Measurements from ENCODE around the gene PRXL2A.
A peak's percentile ranks its signal among the peaks of the same experiment; 100 is the strongest.
"Not testable (repeated sequence)": the region's sequence is repeated elsewhere in the genome, so short reads cannot be mapped to it uniquely, and the experiment has no call there.

PRXL2A gene

GRCh38 chr10:80477813-80478212 lies 69.5 kb downstream of the PRXL2A start:
- no peak overlapping the region for H3K4me3 ChIP-seq (ENCODE audit: low read depth, low read length)
- DNase-seq (ENCODE audit: low read depth), result no peak
- TF ChIP-seq CTCF (IDR thresholded peaks at IDR 0.05; ENCODE audit: low read depth, low read length) (no peak), POLR2A (IDR thresholded peaks at IDR 0.05; ENCODE audit: extremely low read depth, insufficient read length) (no peak), MAX (IDR thresholded peaks at IDR 0.05; ENCODE audit: low read depth, low read length) (no peak), MYC (IDR thresholded peaks at IDR 0.05; ENCODE audit: low read depth, low read length) (no peak)

GRCh38 chr10:80480373-80480772 lies 72.0 kb downstream of the PRXL2A start:
- not testable (repeated sequence) for DNase-seq (ENCODE audit: low read depth); H3K4me3 ChIP-seq (ENCODE audit: low read depth, low read length)

GRCh38 chr10:80480852-80481251 lies 72.5 kb downstream of the PRXL2A start:
- TF ChIP-seq MAX (IDR thresholded peaks at IDR 0.05; ENCODE audit: low read depth, low read length) (no peak), MYC (IDR thresholded peaks at IDR 0.05; ENCODE audit: low read depth, low read length) (no peak), POLR2A (IDR thresholded peaks at IDR 0.05; ENCODE audit: extremely low read depth, insufficient read length) (no peak), CTCF (IDR thresholded peaks at IDR 0.05; ENCODE audit: low read depth, low read length) (no peak)
- no peak for DNase-seq (ENCODE audit: low read depth)
- no peak overlapping the region for H3K4me3 ChIP-seq (ENCODE audit: low read depth, low read length)

- peak; percentile 44 for DNase-seq (ENCODE audit: low read depth)
- TF ChIP-seq MAX (IDR thresholded peaks at IDR 0.05; ENCODE audit: low read depth, low read length) (no peak), CTCF (IDR thresholded peaks at IDR 0.05; ENCODE audit: low read depth, low read length) (no peak), MYC (IDR thresholded peaks at IDR 0.05; ENCODE audit: low read depth, low read length) (no peak), POLR2A (IDR thresholded peaks at IDR 0.05; ENCODE audit: extremely low read depth, insufficient read length) (no peak)
- H3K4me3 ChIP-seq (ENCODE audit: low read depth, low read length), result no peak overlapping the region
Measured at GRCh38 chr10:80484243-80484642, 75.9 kb downstream of the PRXL2A start.

GRCh38 chr10:80484676-80485075 lies 76.3 kb downstream of the PRXL2A start:
- TF ChIP-seq CTCF (IDR thresholded peaks at IDR 0.05; ENCODE audit: low read depth, low read length), result no peak
- TF ChIP-seq MAX (IDR thresholded peaks at IDR 0.05; ENCODE audit: low read depth, low read length), result no peak
- no peak for TF ChIP-seq MYC (IDR thresholded peaks at IDR 0.05; ENCODE audit: low read depth, low read length)
- no peak for TF ChIP-seq POLR2A (IDR thresholded peaks at IDR 0.05; ENCODE audit: extremely low read depth, insufficient read length)
- no peak overlapping the region for H3K4me3 ChIP-seq (ENCODE audit: low read depth, low read length)
- no peak for DNase-seq (ENCODE audit: low read depth)

- DNase-seq (ENCODE audit: low read depth), result peak; percentile 58
- no peak for TF ChIP-seq MYC (IDR thresholded peaks at IDR 0.05; ENCODE audit: low read depth, low read length)
- no peak overlapping the region for H3K4me3 ChIP-seq (ENCODE audit: low read depth, low read length)
Measured at GRCh38 chr10:80485076-80485945, 77.0 kb downstream of the PRXL2A start.
